ENCODE measurements around the gene OR8S1.
"Not testable (repeated sequence)": the region's sequence is repeated elsewhere in the genome, so short reads cannot be mapped to it uniquely, and the experiment has no call there.

DNA sequence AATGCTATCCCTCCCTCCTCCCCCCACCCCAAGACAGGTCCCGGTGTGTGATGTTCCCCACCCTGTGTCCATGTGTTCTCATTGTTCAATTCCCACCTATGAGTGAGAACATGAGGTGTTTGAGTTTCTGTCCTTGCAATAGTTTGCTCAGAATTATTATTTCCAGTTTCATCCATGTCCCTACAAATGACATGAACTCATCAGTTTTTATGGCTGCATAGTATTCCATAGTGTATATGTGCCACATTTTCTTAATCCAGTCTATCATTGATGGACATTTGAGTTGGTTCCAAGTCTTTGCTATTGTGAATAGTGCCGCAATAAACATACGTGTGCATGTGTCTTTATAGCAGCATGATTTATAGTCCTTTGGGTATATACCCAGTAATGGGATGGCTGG lies 21.6 kb downstream of the OR8S1 start:
- TF ChIP-seq, protein P1, sequence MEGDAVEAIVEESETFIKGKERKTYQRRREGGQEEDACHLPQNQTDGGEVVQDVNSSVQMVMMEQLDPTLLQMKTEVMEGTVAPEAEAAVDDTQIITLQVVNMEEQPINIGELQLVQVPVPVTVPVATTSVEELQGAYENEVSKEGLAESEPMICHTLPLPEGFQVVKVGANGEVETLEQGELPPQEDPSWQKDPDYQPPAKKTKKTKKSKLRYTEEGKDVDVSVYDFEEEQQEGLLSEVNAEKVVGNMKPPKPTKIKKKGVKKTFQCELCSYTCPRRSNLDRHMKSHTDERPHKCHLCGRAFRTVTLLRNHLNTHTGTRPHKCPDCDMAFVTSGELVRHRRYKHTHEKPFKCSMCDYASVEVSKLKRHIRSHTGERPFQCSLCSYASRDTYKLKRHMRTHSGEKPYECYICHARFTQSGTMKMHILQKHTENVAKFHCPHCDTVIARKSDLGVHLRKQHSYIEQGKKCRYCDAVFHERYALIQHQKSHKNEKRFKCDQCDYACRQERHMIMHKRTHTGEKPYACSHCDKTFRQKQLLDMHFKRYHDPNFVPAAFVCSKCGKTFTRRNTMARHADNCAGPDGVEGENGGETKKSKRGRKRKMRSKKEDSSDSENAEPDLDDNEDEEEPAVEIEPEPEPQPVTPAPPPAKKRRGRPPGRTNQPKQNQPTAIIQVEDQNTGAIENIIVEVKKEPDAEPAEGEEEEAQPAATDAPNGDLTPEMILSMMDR (IDR thresholded peaks at IDR 0.05) = not testable (repeated sequence)
- not testable (repeated sequence) for TF ChIP-seq SIN3A (IDR thresholded peaks at IDR 0.05; ENCODE audit: borderline replicate concordance, insufficient read depth, low read depth, low read length)
